H1 (cell line): ENCODE measurements around the gene SERPINE2. TPM values are rescaled to one million over a fixed set of nuclear protein-coding genes. Genes with fewer than 3 reads are reported as not detected.

Source experiments
- polyA plus RNA-seq, 7 experiments: library from polyadenylated mRNA; depleted of rRNA in 3 of 7; stranded (reverse) in 5 of 7; unstranded in 2 of 7; fragments of >200 nt in 5 of 7; fragments of 200-250 nt in 2 of 7; gene quantifications; 1 replicate in 5 of 7; 2 replicates in 1 of 7; 4 replicates in 1 of 7; pipeline versions ENCODE4 v1.2.1 to v1.2.3, GENCODE V29; 2011 to 2013; ENCODE audit warnings: missing spikeins in 2 of 7, mixed read lengths in 2 of 7
- total RNA-seq: library from RNA; stranded (reverse); fragmentation: NEBNext Ultra II Directional; extraction: Animal tissue kit (Norgen Biotek cat#: 25700); gene quantifications from 2 replicates; pipeline ENCODE4 v1.2.1, GENCODE V29; 2021
- TF ChIP-seq, protein P1 (sequence below): IDR thresholded peaks from 2 replicates; pipeline ENCODE4 v1.6.1; 2011; ENCODE audit warnings: low read depth, mild to moderate bottlenecking, low read length; ENCODE audit not compliant: insufficient read depth

Gene SERPINE2
- total and polyA plus RNA-seq, 2 of the 8 experiments (the other 6 are each of a cell fraction or from before 2014, with no cell fraction given) = 26.2 to 76.0 TPM

GRCh38 chr2:223969315-223969714 lies 69.8 kb downstream of the SERPINE2 start (continued):
- TF ChIP-seq, protein P1, sequence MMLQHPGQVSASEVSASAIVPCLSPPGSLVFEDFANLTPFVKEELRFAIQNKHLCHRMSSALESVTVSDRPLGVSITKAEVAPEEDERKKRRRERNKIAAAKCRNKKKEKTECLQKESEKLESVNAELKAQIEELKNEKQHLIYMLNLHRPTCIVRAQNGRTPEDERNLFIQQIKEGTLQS = no peak
